ENCODE data around the gene PDCD1LG2.
"Not testable (repeated sequence)": the region's sequence is repeated elsewhere in the genome, so short reads cannot be mapped to it uniquely, and the experiment has no call there.

The PDCD1LG2 gene

GRCh38 chr9:5494765-5495164 is 15.6 kb upstream of the PDCD1LG2 start:
- not testable (repeated sequence) for DNase-seq

GRCh38 chr9:5499157-5499556 is 11.2 kb upstream of the PDCD1LG2 start:
- no peak for DNase-seq

GRCh38 chr9:5499889-5500398 is 10.4 kb upstream of the PDCD1LG2 start:
- DNase-seq = no peak

GRCh38 chr9:5500441-5501235 is 9.7 kb upstream of the PDCD1LG2 start:
- no peak for DNase-seq

GRCh38 chr9:5502553-5502952 is 7.8 kb upstream of the PDCD1LG2 start:
- DNase-seq = no peak

GRCh38 chr9:5509573-5509972 is 758 bp upstream of the PDCD1LG2 start:
- no peak for DNase-seq

GRCh38 chr9:5510989-5511388 is 658 bp downstream of the PDCD1LG2 start:
- DNase-seq = no peak

- DNase-seq = no peak
Measured at GRCh38 chr9:5511476-5511875, 1.1 kb downstream of the PDCD1LG2 start.

GRCh38 chr9:5511935-5512580 is 1.7 kb downstream of the PDCD1LG2 start:
- no peak for DNase-seq

GRCh38 chr9:5512658-5513452 is 2.5 kb downstream of the PDCD1LG2 start:
- no peak for DNase-seq

GRCh38 chr9:5513966-5514616 is 3.8 kb downstream of the PDCD1LG2 start:
- DNase-seq = no peak

GRCh38 chr9:5514617-5515260 is 4.4 kb downstream of the PDCD1LG2 start:
- no peak for DNase-seq

GRCh38 chr9:5515261-5515650 is 4.9 kb downstream of the PDCD1LG2 start:
- DNase-seq = no peak

- no peak for DNase-seq
Measured at GRCh38 chr9:5516453-5517220, 6.3 kb downstream of the PDCD1LG2 start.

GRCh38 chr9:5518171-5518936 is 8.0 kb downstream of the PDCD1LG2 start:
- no peak for DNase-seq

GRCh38 chr9:5518937-5519319 is 8.6 kb downstream of the PDCD1LG2 start:
- DNase-seq = peak; percentile 57 to 69

GRCh38 chr9:5524090-5524489 is 13.8 kb downstream of the PDCD1LG2 start:
- DNase-seq = no peak

GRCh38 chr9:5529683-5530221 is 19.4 kb downstream of the PDCD1LG2 start:
- DNase-seq = no peak

- DNase-seq = no peak
Measured at GRCh38 chr9:5531101-5531882, 21.0 kb downstream of the PDCD1LG2 start.

GRCh38 chr9:5532306-5532705 is 22.0 kb downstream of the PDCD1LG2 start:
- DNase-seq = no peak
